A673 (cell line): Measurements from ENCODE around the gene RHOV. TPM values are rescaled to one million over a fixed set of nuclear protein-coding genes. Genes with fewer than 3 reads are reported as not detected.

ENCODE experiments used
- BruUV-seq: library from RNA; stranded (reverse); fragments of 400-500 nt; replicated peaks from 2 replicates; lab custom pipeline; 2021; lab: Mats Ljungman, UMichigan
- CTCF ChIA-PET: fragments of 300-600 bp; sonication (Branson Sonifier 250); formaldehyde crosslinking; loops from one replicate; lab custom pipeline; 2022; ENCODE audit warnings: antibody characterized with exemption; lab: Charles Lee
- POLR2A ChIA-PET: fragments of 300-600 bp; sonication (Branson Sonifier 250); formaldehyde crosslinking; loops from one replicate; lab custom pipeline; 2022; ENCODE audit warnings: antibody characterized with exemption; ENCODE audit not compliant: low non-redundant PET; lab: Charles Lee
- DNase-seq: peaks from one replicate; pipeline ENCODE4 v3.0.0-alpha.2; 2015; ENCODE audit warnings: low spot score
- H3K27ac ChIP-seq: fragments of 200-600 bp; sonication (generic); 2 replicates; pipeline ENCODE4 v1.5.1; 2016; ENCODE audit warnings: mixed run types, low read depth, mild to moderate bottlenecking, mixed read lengths, antibody characterized with exemption, low read length; ENCODE audit not compliant: poor library complexity, severe bottlenecking
- H3K27me3 ChIP-seq: fragments of 200-600 bp; sonication (generic); replicated peaks from 2 replicates; pipeline ENCODE4 v1.6.1; 2017; ENCODE audit warnings: mixed run types, low read depth, mild to moderate bottlenecking, mixed read lengths, antibody characterized with exemption, low read length; ENCODE audit not compliant: insufficient read depth, poor library complexity
- H3K36me3 ChIP-seq: fragments of 200-600 bp; sonication (generic); 2 replicates; pipeline ENCODE4 v1.6.1; 2016; ENCODE audit warnings: mixed run types, mild to moderate bottlenecking, mixed read lengths, antibody characterized with exemption, low read length; ENCODE audit not compliant: insufficient read depth, poor library complexity, severe bottlenecking
- H3K4me1 ChIP-seq: fragments of 200-600 bp; sonication (generic); 2 replicates; pipeline ENCODE4 v1.6.1; 2017; ENCODE audit warnings: mixed run types, mild to moderate bottlenecking, mixed read lengths, antibody characterized with exemption, low read length; ENCODE audit not compliant: insufficient read depth, poor library complexity, severe bottlenecking
- H3K4me3 ChIP-seq: fragments of 200-600 bp; sonication (generic); 2 replicates; pipeline ENCODE4 v1.5.1; 2016; ENCODE audit warnings: low read depth, mixed run types, mild to moderate bottlenecking, mixed read lengths, low read length; ENCODE audit not compliant: poor library complexity, severe bottlenecking
- H3K9me3 ChIP-seq: fragments of 200-600 bp; sonication (generic); 2 replicates; pipeline ENCODE4 v1.6.1; 2016; ENCODE audit warnings: mixed run types, low read depth, mild to moderate bottlenecking, mixed read lengths, antibody characterized with exemption, low read length; ENCODE audit not compliant: poor library complexity, severe bottlenecking
- CTCF ChIP-seq: fragments of 300-800, 200-600 bp; sonication (generic); conservative IDR thresholded peaks from 2 replicates; pipeline ENCODE4 v1.5.1; 2017; ENCODE audit warnings: low read depth, mild to moderate bottlenecking, antibody characterized with exemption, low read length, moderate library complexity, mixed read lengths
- EZH2 ChIP-seq: fragments of 200-600 bp; sonication (generic); IDR thresholded peaks from 2 replicates; pipeline ENCODE4 v1.6.1; 2017; ENCODE audit warnings: borderline replicate concordance, low read depth, mild to moderate bottlenecking, mixed read lengths, antibody characterized with exemption, low read length; ENCODE audit not compliant: poor library complexity, severe bottlenecking
- intact Hi-C: fragments of 100-400 bp; cut with micrococcal nuclease; formaldehyde crosslinking; loops from one replicate; pipeline ENCODE4 v1.10.0; 2022; ENCODE audit not compliant: unreplicated experiment
- total RNA-seq: library from RNA; stranded (reverse); gene quantifications from 2 replicates; pipeline ENCODE4 v1.2.3, GENCODE V29; 2021

The RHOV gene
- total RNA-seq, 1 experiment from 2014 or later = 1.6 TPM

- ChIA-PET POLR2A (no interaction called here), CTCF (interaction anchor here (0.9 kb wide), 1 partner anchor 16 kb away, joined by 3 read pairs; no protein-coding TSS in a partner anchor)
- intact Hi-C loops = loop anchor here (5.0 kb wide), 1 partner anchor 424 kb away; the partner anchor contains the start of genes NUSAP1 and OIP5
These were observed 34.1 kb upstream of the RHOV start for GRCh38 chr15:40908095-40908494.

GRCh38 chr15:40906991-40907802, 33.2 kb upstream of the RHOV start:
- ChIA-PET POLR2A (interaction anchor here (0.7 kb wide), 1 partner anchor 17 kb away, joined by 8 read pairs; no protein-coding TSS in a partner anchor), CTCF (interaction anchor here (0.6 to 2.3 kb wide), 4 partner anchors 23 to 278 kb away, joined by 3 to 13 read pairs (median 6); partner anchors contain the start of gene CHAC1)
- TF ChIP-seq EZH2 (no peak), CTCF (no peak)
- peaks cover 21% of the 10 kb centered on the region for H3K4me1 ChIP-seq
- peak overlapping the region; percentile 57 for H3K27ac ChIP-seq
- no TSS peak for BruUV-seq
- no peaks in the 10 kb centered on the region for H3K9me3 ChIP-seq
- intact Hi-C loops = loop anchor here (5.0 kb wide), 1 partner anchor 425 kb away; the partner anchor contains the start of genes NUSAP1 and OIP5
- peak; percentile 77 for DNase-seq
- H3K36me3 ChIP-seq = peaks cover 10% of the 10 kb centered on the region
- peak overlapping the region; percentile 58 for H3K4me3 ChIP-seq
- H3K27me3 ChIP-seq = no peaks in the 10 kb centered on the region

More at GRCh38 chr15:40908095-40908494, 34.1 kb upstream of the RHOV start:
- no peaks in the 10 kb centered on the region for H3K27me3 ChIP-seq
- no peak for DNase-seq
- H3K36me3 ChIP-seq = peaks cover 8% of the 10 kb centered on the region
- H3K4me3 ChIP-seq = no peak overlapping the region
- no peaks in the 10 kb centered on the region for H3K9me3 ChIP-seq
- BruUV-seq = no TSS peak
- H3K4me1 ChIP-seq = peaks cover 21% of the 10 kb centered on the region
- TF ChIP-seq CTCF = no peak
- TF ChIP-seq EZH2 = no peak
- H3K27ac ChIP-seq = no peak overlapping the region

- Histone ChIP-seq H3K27ac (peak overlapping the region; percentile 57), H3K36me3 (peaks cover 10% of the 10 kb centered on the region), H3K27me3 (no peaks in the 10 kb centered on the region), H3K9me3 (no peaks in the 10 kb centered on the region), H3K4me1 (peaks cover 21% of the 10 kb centered on the region), H3K4me3 (peak overlapping the region; percentile 58)
- intact Hi-C loops = loop anchor here (5.0 kb wide), 1 partner anchor 426 kb away; the partner anchor contains the start of genes NUSAP1 and OIP5
- peak; percentile 83 for DNase-seq
- ChIA-PET CTCF (interaction anchor here (0.6 to 2.7 kb wide), 6 partner anchors 13 to 282 kb away, joined by 3 to 13 read pairs (median 6); no protein-coding TSS in a partner anchor), POLR2A (interaction anchor here (0.7 kb wide), 1 partner anchor 18 kb away, joined by 8 read pairs; no protein-coding TSS in a partner anchor)
- no peak for TF ChIP-seq EZH2
- TF ChIP-seq CTCF = peak; percentile 86
- no TSS peak for BruUV-seq
These were observed 32.3 kb upstream of the RHOV start for GRCh38 chr15:40906091-40906990.
